ENCODE measurements around the gene CD82.

DNA sequence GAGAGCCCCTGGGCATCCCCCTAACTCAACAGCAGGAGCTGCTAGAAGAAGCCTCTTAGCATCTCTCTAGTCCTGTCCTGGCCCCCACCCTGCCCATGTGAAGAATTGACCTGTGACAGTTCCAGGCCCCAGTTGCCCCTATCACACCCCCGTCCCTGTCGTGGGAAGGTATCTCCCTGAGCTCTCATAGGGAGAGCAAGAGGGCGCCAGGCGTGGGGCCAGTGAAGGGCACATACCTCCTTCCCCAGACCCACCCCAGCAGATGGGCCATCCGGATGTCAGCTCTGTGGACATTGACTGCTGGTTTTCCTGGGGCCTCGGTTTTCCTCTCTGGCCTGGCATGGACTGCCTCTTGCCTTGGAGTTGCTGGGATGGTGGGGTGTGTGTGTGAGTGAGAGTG lies 29.5 kb downstream of the CD82 start:
- TF ChIP-seq, protein P1, sequence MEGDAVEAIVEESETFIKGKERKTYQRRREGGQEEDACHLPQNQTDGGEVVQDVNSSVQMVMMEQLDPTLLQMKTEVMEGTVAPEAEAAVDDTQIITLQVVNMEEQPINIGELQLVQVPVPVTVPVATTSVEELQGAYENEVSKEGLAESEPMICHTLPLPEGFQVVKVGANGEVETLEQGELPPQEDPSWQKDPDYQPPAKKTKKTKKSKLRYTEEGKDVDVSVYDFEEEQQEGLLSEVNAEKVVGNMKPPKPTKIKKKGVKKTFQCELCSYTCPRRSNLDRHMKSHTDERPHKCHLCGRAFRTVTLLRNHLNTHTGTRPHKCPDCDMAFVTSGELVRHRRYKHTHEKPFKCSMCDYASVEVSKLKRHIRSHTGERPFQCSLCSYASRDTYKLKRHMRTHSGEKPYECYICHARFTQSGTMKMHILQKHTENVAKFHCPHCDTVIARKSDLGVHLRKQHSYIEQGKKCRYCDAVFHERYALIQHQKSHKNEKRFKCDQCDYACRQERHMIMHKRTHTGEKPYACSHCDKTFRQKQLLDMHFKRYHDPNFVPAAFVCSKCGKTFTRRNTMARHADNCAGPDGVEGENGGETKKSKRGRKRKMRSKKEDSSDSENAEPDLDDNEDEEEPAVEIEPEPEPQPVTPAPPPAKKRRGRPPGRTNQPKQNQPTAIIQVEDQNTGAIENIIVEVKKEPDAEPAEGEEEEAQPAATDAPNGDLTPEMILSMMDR (CRISPR knock-in tag; IDR thresholded peaks at IDR 0.05): no peak
- no peak for TF ChIP-seq EZH2 (conservative IDR thresholded peaks at IDR 0.05; ENCODE audit: low read depth, low read length)
- TF ChIP-seq JUND (CRISPR knock-in tag; IDR thresholded peaks at IDR 0.05): no peak
- TF ChIP-seq ZNF83 (CRISPR knock-in tag; IDR thresholded peaks at IDR 0.05; ENCODE audit: borderline replicate concordance): no peak
- TF ChIP-seq, protein P2, sequence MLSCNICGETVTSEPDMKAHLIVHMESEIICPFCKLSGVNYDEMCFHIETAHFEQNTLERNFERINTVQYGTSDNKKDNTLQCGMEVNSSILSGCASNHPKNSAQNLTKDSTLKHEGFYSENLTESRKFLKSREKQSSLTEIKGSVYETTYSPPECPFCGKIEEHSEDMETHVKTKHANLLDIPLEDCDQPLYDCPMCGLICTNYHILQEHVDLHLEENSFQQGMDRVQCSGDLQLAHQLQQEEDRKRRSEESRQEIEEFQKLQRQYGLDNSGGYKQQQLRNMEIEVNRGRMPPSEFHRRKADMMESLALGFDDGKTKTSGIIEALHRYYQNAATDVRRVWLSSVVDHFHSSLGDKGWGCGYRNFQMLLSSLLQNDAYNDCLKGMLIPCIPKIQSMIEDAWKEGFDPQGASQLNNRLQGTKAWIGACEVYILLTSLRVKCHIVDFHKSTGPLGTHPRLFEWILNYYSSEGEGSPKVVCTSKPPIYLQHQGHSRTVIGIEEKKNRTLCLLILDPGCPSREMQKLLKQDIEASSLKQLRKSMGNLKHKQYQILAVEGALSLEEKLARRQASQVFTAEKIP (CRISPR knock-in tag; IDR thresholded peaks at IDR 0.05; ENCODE audit: borderline replicate concordance): no peak
